ENCODE measurements around the gene NPY. TPM values are rescaled to one million over a fixed set of nuclear protein-coding genes. Genes with fewer than 3 reads are reported as not detected.
"Not testable (repeated sequence)": the region's sequence is repeated elsewhere in the genome, so short reads cannot be mapped to it uniquely, and the experiment has no call there.

The NPY gene
- not detected for total RNA-seq
- long read RNA-seq, result 0 reads

DNA sequence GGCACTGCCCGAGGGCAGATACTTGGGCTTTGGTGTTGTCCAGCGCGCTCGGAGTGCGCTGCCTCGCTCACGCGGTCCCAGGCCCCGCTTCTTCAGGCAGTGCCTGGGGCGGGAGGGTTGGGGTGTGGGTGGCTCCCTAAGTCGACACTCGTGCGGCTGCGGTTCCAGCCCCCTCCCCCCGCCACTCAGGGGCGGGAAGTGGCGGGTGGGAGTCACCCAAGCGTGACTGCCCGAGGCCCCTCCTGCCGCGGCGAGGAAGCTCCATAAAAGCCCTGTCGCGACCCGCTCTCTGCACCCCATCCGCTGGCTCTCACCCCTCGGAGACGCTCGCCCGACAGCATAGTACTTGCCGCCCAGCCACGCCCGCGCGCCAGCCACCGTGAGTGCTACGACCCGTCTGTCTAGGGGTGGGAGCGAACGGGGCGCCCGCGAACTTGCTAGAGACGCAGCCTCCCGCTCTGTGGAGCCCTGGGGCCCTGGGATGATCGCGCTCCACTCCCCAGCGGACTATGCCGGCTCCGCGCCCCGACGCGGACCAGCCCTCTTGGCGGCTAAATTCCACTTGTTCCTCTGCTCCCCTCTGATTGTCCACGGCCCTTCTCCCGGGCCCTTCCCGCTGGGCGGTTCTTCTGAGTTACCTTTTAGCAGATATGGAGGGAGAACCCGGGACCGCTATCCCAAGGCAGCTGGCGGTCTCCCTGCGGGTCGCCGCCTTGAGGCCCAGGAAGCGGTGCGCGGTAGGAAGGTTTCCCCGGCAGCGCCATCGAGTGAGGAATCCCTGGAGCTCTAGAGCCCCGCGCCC is at the start of gene NPY:
NPY (plus strand) TSS at position 294 of the 802 bp plus-strand sequence. CDS start 1,051 bp downstream, outside the sequence.
- DNase-seq, result no peak
- ATAC-seq, result no peak
- intact Hi-C loops (cut with micrococcal nuclease), result no loop called here

DNA sequence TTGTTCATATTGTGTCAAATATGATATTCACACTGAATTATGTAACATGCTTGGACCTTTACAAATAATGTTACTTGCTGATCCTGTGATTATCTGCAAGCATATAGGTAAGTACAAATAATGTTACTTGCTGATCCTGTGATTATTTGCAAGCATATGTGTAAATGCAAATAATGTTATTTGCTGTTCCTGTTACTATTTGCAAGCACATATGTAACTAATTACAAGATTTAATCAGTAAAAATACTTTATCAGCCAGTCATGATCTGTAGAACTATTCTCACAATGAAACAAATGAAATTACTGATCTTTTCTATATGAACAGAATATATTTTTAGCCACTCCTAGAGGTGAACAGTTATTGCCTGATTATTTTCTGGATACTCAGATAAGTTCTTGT is 44.7 kb upstream of the NPY start:
- intact Hi-C loops (cut with micrococcal nuclease), result no loop called here
- DNase-seq (no peak), ATAC-seq (no peak)

DNA sequence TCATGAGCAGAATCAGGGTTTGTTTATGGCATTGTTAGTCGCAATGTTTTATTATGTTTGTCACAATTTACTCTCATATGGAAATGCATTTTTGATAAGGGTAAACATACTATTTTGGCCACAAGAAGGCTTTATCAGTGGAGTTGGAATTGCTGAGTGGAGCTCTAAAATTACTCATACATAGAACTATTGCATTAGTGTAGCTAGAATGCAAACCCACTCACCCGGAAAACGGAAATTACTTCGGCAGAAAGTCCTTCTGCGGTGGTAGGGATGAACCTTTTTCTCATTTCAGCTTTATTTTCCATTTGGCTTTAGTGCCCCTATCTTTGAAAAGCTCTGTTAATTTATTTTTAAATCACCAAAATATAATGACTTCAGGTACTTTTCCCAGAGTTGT is 42.8 kb upstream of the NPY start:
- ATAC-seq, result no peak

DNA sequence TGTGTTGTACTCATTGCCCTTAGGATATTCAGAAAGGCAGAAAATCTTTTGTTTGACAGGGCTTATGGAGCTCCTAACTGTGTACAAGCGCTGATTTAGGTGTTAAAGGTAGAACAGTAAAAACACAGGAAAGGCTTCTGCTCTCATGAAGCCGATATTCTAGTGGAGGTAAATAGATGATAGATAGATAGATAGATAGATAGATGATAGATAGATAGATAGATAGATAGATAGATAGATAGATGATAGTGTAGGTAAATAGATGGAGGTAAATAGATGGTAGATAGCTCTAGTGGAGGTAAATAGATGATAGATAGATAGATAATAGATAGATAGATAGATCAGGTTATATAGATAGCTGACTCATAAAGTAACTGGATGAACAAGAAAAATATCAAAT is 39.4 kb upstream of the NPY start:
- ATAC-seq, result no peak
- no peak for DNase-seq
- intact Hi-C loops (cut with micrococcal nuclease), result no loop called here

More for the DNA sequence above, 42.8 kb upstream of the NPY start:
- intact Hi-C loops (cut with micrococcal nuclease), result no loop called here
- DNase-seq, result no peak

DNA sequence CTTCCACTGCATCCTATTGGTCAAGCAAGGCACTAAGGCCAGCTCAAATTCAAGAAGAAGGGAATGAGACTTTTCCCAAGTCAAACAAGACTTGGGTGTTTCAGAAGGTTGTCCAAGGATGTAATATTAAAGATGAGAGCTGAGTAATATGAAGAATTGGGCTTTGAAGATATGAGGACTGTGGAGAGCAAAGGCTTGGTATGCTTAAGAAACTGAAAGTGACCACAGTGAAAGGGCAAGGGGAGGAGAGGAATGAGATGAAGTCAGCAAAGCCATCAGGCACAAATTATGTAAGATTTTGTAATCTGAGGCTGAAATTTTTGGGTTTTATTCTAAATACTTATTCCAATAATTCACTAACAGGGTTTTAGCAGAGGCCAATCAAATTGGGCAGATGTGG is 38.6 kb upstream of the NPY start:
- intact Hi-C loops (cut with micrococcal nuclease), result no loop called here
- DNase-seq (no peak), ATAC-seq (no peak)

DNA sequence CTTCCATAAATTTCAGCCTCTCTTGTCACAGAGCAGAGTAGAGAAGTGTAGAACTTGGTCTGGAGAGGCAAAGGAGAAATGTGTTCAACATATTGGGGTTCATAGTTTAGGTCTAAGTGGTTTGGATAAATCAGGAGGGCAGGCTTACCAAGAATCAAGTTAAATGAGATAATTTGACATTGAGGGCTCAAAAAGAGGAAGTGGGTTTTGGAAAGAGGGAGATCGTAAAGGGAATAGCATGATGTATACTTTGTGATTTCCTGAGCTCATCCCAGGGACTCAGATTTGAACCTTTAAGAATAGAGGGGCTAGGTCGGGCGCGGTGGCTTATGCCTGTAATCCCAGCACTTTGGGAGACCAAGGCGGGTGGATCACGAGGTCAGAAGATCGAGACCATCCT is 34.7 kb upstream of the NPY start:
- intact Hi-C loops (cut with micrococcal nuclease), result no loop called here
- ATAC-seq (no peak), DNase-seq (no peak)

DNA sequence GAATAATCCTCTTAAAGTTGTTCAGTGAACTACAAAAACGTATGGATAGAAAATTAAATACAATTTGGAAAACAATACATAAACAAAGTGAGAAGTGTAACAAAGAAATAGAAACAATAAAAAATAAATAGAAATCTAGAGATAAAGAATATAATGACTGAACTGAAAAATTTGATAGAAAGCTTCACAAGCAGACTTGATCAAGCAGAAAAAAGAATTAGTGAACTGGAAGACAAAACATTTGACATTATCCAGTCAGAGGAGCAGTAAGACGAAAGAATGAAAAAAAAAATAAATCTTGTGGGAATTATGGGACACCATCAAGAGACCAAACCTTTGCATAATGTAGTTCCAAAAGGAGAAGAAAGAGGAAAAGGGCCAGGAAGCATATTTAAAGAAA is 32.4 kb upstream of the NPY start:
- intact Hi-C loops (cut with micrococcal nuclease), result no loop called here
- DNase-seq (no peak), ATAC-seq (no peak)

DNA sequence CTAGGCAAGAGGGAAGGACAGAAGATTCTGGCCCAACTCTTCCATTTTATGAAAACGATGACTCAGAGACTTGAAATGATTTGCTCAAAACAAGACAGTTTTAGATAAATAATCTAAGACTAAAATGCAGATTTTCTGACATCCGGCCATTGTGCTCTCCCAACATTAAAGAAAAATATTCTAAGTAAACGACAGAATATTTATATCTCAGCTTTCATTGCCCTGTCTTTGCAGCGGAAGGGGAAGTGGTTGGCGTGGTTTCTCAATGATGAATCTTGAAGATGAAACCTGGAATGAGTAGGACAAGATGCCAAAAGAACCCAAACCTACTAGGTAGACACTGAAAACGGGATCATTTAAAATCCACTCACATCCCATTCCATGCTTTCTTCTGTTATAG is 28.9 kb upstream of the NPY start:
- intact Hi-C loops (cut with micrococcal nuclease), result no loop called here
- DNase-seq (no peak), ATAC-seq (no peak)

DNA sequence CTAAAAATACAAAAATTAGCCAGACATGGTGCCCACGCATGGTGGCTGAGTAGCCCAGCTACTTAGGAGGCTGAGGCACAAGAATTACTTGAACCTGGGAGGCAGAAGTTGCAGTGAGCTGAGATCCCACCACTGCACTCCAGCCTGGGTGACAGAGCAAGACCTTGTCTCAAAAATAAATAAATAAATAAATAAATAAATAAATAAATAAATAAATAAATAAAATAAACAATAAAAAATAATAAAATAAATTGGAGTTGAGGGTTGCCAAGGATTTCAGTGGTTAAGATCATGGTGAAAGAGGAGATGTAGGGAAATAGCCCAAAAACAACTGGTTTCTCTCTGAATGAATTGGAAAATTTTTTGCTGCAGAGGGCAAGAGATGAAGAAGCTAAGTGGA is 25.7 kb upstream of the NPY start:
- DNase-seq; ATAC-seq; intact Hi-C loops (cut with micrococcal nuclease): not testable (repeated sequence)

DNA sequence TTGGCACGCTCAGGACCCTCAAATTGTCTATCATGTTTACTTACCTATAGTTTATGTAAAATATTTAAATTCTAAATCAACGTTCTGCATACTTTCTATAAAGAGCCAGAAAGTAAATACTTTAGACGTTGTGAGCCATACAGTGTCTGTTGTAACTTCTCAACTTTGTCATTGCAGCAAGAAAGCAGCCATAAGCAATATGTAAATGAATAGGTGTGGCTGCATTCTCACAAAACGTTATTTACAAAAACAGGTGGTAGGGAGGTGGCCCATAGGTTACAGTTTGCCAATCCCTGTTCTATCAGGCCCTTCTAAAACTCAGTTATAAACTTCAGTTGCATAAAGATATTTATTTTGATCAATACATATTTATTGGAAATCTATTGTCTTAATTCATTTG is 12.1 kb upstream of the NPY start:
- ATAC-seq (no peak), DNase-seq (no peak)
- intact Hi-C loops (cut with micrococcal nuclease), result no loop called here

DNA sequence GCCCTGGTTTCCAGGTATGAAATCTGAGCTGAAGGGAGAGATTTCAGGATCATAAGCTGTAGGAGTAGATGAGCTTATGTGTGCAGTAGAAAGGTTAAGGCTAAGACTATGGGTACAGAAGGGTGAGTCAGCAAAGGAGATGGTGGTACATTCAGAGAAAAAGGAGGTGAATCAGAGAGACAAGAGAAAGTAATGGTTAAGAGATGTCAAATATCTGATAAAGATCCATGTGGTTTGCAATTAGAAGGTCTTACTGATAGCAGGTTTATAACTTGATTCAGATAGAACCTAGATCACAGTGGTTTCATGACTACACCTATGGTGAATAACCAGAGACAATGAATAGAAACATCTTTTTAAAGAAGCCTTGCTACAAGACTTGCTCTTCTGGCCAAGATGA is 4.5 kb upstream of the NPY start:
- intact Hi-C loops (cut with micrococcal nuclease), result no loop called here
- ATAC-seq, result no peak
- DNase-seq, result no peak

DNA sequence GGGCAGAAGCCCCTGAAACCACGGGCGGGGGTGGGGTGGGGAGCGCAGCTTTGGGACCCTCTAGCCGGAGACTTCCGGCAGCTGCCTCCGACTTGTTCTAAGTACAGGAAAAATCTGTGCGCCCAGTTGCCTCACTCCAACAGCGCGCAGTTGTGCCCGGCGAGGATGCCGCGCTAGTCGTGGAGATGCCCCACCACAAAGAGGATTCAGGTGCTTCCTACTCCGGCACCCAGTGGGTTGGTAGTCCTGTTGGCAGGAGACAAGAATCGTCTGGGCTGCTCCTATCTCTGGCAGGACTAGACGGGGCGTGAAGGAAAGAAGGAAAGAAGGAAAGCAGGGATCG is 465 bp upstream of the NPY start:
- DNase-seq (no peak), ATAC-seq (no peak)
- intact Hi-C loops (cut with micrococcal nuclease), result no loop called here

DNA sequence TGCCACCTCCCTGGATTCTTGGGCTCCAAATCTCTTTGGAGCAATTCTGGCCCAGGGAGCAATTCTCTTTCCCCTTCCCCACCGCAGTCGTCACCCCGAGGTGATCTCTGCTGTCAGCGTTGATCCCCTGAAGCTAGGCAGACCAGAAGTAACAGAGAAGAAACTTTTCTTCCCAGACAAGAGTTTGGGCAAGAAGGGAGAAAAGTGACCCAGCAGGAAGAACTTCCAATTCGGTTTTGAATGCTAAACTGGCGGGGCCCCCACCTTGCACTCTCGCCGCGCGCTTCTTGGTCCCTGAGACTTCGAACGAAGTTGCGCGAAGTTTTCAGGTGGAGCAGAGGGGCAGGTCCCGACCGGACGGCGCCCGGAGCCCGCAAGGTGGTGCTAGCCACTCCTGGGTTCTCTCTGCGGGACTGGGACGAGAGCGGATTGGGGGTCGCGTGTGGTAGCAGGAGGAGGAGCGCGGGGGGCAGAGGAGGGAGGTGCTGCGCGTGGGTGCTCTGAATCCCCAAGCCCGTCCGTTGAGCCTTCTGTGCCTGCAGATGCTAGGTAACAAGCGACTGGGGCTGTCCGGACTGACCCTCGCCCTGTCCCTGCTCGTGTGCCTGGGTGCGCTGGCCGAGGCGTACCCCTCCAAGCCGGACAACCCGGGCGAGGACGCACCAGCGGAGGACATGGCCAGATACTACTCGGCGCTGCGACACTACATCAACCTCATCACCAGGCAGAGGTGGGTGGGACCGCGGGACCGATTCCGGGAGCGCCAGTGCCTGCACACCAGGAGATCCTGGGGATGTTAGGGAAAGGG is 913 bp downstream of the NPY start:
- intact Hi-C loops (cut with micrococcal nuclease), result no loop called here
- DNase-seq (no peak), ATAC-seq (no peak)

DNA sequence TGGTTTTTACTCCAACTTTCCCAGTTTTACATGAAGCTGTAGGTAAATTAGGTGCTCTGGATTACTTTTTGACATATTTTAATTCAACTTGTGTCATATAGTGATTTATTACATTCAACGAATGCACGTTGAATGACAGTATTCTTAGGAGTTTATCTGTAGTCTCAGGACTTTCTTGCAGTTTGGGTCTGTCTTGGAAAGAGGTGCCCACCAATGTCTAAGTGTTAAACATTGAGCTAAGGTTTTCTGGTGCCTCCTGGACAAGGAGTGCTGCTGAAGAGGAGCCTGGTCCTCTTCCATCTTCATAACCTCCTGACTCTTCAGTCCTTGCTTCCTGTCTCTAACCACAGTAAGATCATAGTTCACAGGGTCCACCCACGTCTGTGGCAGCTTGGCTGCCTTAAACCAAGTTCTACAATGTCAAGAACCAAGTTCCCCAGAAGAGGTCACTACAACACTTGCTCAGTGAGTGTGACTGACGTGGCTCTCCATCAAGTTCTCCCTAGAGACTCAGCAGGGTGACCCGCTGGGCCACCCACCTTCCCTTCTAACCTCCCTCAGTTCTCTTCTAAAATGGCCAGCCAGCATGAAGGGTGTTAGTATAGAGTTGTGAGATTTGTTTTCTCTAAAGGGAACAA is 6.1 kb downstream of the NPY start:
- DNase-seq (no peak), ATAC-seq (peak; percentile 25)
- intact Hi-C loops (cut with micrococcal nuclease), result no loop called here

DNA sequence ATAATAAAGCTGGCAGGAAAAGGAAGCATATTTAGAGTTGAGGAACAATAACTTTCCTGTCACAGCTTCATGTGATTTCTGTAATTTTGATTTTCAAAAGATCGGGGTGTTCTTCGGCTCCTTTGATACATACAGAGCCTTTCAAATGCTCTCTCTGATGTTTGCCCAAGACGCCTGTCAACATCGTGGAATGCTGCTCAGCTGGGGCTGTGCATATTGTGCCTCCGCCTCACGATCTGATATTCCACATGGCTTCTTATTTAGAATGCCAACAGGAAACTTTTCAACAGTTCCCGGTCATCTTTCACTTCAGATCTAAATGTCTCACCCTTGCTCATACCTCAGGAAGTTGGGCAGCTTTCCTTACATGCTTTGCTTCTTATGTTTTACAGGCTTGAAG is 7.3 kb downstream of the NPY start:
- intact Hi-C loops (cut with micrococcal nuclease), result no loop called here
- ATAC-seq (no peak), DNase-seq (no peak)

DNA sequence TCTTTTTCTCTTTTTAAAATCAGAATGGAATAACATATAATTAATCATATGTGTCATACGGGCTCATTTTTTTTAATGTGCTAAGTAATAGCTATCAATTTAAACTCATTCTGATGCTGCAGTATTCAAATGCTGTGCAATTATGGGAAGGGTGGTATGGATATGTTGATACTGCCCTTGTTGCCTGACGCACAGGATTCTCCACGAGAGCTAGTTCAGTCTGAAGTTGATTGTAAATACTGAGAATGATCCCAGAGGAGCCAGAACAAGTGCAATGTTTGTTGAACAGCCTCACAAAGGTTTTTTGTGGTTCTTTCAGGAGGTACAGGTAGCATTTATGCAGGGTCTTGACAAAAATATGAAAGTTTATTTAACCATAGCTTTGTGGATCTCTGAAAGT is 13.4 kb downstream of the NPY start:
- ATAC-seq, result no peak
- DNase-seq, result no peak
- intact Hi-C loops (cut with micrococcal nuclease), result no loop called here

DNA sequence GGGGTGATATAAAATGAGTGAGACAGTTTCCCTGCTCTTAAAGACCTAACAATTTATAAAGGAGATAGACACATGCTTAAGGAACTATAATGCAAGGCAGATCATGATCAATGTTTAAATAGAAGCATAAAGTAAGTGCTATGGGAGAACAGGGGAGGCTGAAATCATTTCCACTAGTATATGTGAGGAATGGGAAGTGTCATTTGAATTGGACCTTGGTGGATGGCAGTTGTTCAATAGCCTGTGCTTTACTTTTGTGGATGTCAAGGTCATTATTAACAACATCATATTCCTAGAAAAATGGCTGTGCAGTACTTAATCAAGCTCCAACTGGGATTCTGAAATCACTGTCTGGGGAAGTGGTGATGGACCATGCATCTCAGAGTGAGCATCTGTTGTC is 14.7 kb downstream of the NPY start:
- DNase-seq, result no peak
- intact Hi-C loops (cut with micrococcal nuclease), result no loop called here
- no peak for ATAC-seq

DNA sequence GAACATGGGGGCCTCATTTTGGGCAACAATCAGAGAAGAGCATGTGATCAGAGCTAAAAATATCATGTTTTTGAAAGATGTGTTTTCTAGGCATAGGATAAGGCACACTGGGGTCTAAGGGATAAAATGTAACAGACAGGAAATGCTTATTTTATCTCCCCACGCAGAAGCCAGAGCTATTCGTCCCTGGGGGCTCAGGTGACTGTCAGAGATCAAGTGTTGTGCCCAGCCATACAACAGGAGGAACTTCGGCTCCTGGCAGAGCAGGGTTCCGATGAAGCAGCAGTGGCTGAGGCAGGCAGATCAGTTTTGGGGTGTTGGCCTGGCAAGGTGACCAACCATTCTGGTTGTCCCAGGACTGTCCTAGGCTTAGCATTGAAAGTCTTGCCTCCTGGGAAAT is 15.2 kb downstream of the NPY start:
- DNase-seq (no peak), ATAC-seq (no peak)
- intact Hi-C loops (cut with micrococcal nuclease), result no loop called here

DNA sequence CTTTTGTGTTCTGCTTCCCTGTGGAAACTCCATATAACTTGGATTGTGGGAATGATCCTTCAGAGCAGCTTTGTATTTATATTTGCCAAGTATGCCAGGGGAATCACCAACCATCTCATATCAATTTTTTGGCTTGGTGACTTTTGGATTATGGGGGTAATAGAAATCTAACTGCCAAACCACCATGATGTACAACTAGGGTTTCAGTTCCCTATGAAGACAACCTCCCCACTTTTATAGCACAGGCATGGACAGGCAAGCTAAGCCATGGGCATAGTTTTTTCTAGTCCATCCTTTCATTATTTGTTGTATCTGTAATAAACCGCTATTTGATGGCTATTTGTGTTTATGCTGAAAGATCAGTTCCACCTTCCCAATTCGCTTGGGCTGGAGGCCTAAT is 17.7 kb downstream of the NPY start:
- no peak for ATAC-seq
- intact Hi-C loops (cut with micrococcal nuclease), result no loop called here
- no peak for DNase-seq

DNA sequence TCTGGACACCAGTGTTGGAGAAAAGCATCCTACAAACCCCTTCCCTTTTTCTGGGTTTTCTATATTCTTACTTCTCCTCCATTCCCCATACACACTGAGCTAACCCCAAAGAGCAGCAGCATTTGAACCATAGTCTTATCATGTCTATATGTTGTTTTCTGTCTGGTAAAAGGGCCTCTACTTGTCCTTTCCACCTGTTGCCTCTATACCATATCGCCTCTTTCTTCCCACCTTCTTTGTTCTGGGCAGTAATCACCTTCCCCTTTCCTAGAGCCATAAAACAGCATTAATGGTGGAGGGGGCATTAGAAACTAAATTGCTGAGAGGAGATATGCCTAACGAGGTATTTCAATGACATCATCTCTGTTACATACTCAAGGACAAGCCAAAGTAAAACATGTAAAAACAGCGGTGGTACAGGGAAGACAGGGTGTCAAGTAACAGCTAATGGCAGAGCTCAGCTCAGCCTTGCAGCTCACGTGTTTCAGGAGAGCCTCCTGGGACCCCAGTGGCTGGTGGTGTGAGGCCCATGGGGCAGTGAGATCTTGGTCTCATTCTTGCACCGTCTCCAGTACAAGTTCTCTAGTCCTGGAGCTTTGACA is 20.6 kb downstream of the NPY start:
- intact Hi-C loops (cut with micrococcal nuclease), result no loop called here
- no peak for DNase-seq
- no peak for ATAC-seq

Data from left ventricle myocardium superior (tissue), 1 donor.